HepG2 (cell line): Measurements from ENCODE around the gene KLKB1. TPM values are rescaled to one million over a fixed set of nuclear protein-coding genes. Genes with fewer than 3 reads are reported as not detected.
A peak's percentile ranks its signal among the peaks of the same experiment; 100 is the strongest.

Source experiments
- CBX2 ChIP-seq, 2 experiments: fragments of 200-600 bp in 1 of 2; sonication (generic); formaldehyde crosslinking in 1 of 2; IDR thresholded peaks; 2 replicates each; pipeline versions ENCODE4 v1.7.0 to v1.8.1; 2018 to 2022; ENCODE audit warnings: low read depth in 2 of 2, low read length in 1 of 2, mild to moderate bottlenecking in 1 of 2, missing genetic modification reagents in 1 of 2
- KDM5A ChIP-seq: fragments of 200-600 bp; sonication (generic); IDR thresholded peaks from 2 replicates; pipeline ENCODE4 v1.7.0; 2018; ENCODE audit warnings: antibody characterized with exemption, mild to moderate bottlenecking, low read length, borderline replicate concordance
- KDM6A ChIP-seq: IDR thresholded peaks from 2 replicates; pipeline ENCODE4 v1.6.1; 2016; ENCODE audit warnings: low read depth
- NPAS2 ChIP-seq: sonication (generic); formaldehyde crosslinking; IDR thresholded peaks from 2 replicates; pipeline ENCODE4 v1.8.0; 2022; ENCODE audit warnings: mild to moderate bottlenecking, missing genetic modification reagents, borderline replicate concordance
- NR2F6 ChIP-seq, 2 experiments: IDR thresholded peaks; 2 replicates each; pipeline ENCODE4 v1.6.1; 2016; ENCODE audit warnings: antibody characterized with exemption in 1 of 2, mild to moderate bottlenecking in 1 of 2
- POLR2A ChIP-seq, 2 experiments: IDR thresholded peaks; 2 replicates each; pipeline ENCODE4 v1.6.1; 2011; ENCODE audit warnings: low read depth in 2 of 2, low read length in 2 of 2, mild to moderate bottlenecking in 1 of 2, moderate library complexity in 1 of 2; ENCODE audit not compliant: insufficient read depth in 1 of 2
- RNF2 ChIP-seq: fragments of 450-650 bp; conservative IDR thresholded peaks from 2 replicates; pipeline ENCODE4 v1.6.1; 2016; ENCODE audit warnings: low read depth
- SAP130 ChIP-seq: IDR thresholded peaks from 2 replicates; pipeline ENCODE4 v1.6.1; 2016; ENCODE audit warnings: low read depth
- SRSF4 ChIP-seq: fragments of 200-400 bp; formaldehyde crosslinking; IDR thresholded peaks from one replicate; pipeline ENCODE4 v1.6.1; 2018; ENCODE audit warnings: mild to moderate bottlenecking, low read depth, low read length, moderate library complexity; ENCODE audit not compliant: poor library complexity, severe bottlenecking
- ZBTB3 ChIP-seq: sonication (generic); formaldehyde crosslinking; IDR thresholded peaks from 2 replicates; pipeline ENCODE4 v1.4.0; 2020; ENCODE audit warnings: low read depth, mild to moderate bottlenecking, moderate library complexity, missing genetic modification reagents, borderline replicate concordance
- ZNF124 ChIP-seq: sonication (generic); formaldehyde crosslinking; IDR thresholded peaks from 2 replicates; pipeline ENCODE4 v1.4.0; 2020; ENCODE audit warnings: missing genetic modification reagents
- ZNF230 ChIP-seq: sonication (generic); formaldehyde crosslinking; IDR thresholded peaks from 2 replicates; pipeline ENCODE4 v1.4.0; 2020; ENCODE audit warnings: mild to moderate bottlenecking, missing genetic modification reagents
- ZNF564 ChIP-seq: sonication (generic); formaldehyde crosslinking; IDR thresholded peaks from 2 replicates; pipeline ENCODE4 v1.8.1; 2023; ENCODE audit warnings: mild to moderate bottlenecking, missing genetic modification reagents
- ZNF629 ChIP-seq: sonication (generic); formaldehyde crosslinking; conservative IDR thresholded peaks from 2 replicates; pipeline ENCODE4 v1.5.0; 2020; ENCODE audit warnings: missing genetic modification reagents
- ZNF879 ChIP-seq: sonication (generic); formaldehyde crosslinking; IDR thresholded peaks from 2 replicates; pipeline ENCODE4 v1.8.1; 2023; ENCODE audit warnings: missing genetic modification reagents
- polyA plus RNA-seq, 8 experiments: library from polyadenylated mRNA; depleted of rRNA in 3 of 8; stranded (reverse) in 7 of 8; unstranded in 1 of 8; fragments of >200 nt; fragmentation: Illumina TruSeq in 4 of 8; extraction: Trizol in 4 of 8; gene quantifications; 2 replicates each; pipeline versions ENCODE4 v1.2.1 to v1.2.3, GENCODE V29; 2011 to 2016; ENCODE audit warnings: low read depth in 4 of 8, missing spikeins in 1 of 8, mixed read lengths in 1 of 8; ENCODE audit not compliant: insufficient read depth in 1 of 8
- total RNA-seq, 5 experiments: library from RNA; depleted of rRNA; stranded (reverse); fragments of >200 nt; fragmentation: Illumina TruSeq; extraction: Trizol; gene quantifications; 2 replicates each; pipeline ENCODE4 v1.2.3, GENCODE V29; 2016; ENCODE audit warnings: low read depth in 1 of 5
- TF ChIP-seq, protein P1 (sequence below): sonication (generic); formaldehyde crosslinking; IDR thresholded peaks from 2 replicates; pipeline ENCODE4; 2020; ENCODE audit warnings: missing genetic modification reagents, mild to moderate bottlenecking, borderline replicate concordance
- TF ChIP-seq, protein P2 (sequence below): sonication (generic); formaldehyde crosslinking; IDR thresholded peaks from 2 replicates; pipeline ENCODE4 v1.8.0; 2022; ENCODE audit warnings: missing genetic modification reagents, low read depth, mild to moderate bottlenecking, borderline replicate concordance
- TF ChIP-seq, protein P3 (sequence below): IDR thresholded peaks from 2 replicates; pipeline ENCODE4 v1.6.1; 2016; ENCODE audit warnings: missing compliant biosample characterization, missing genetic modification reagents, borderline replicate concordance
- TF ChIP-seq, protein P4 (sequence below): sonication (generic); formaldehyde crosslinking; IDR thresholded peaks from 2 replicates; pipeline ENCODE4 v1.4.0; 2020; ENCODE audit warnings: missing genetic modification reagents
- TF ChIP-seq, protein P5 (sequence below): sonication (generic); formaldehyde crosslinking; IDR thresholded peaks from 2 replicates; pipeline ENCODE4 v1.5.1; 2020; ENCODE audit warnings: missing genetic modification reagents, mild to moderate bottlenecking, borderline replicate concordance

KLKB1 gene
- total and polyA plus RNA-seq, 2 of the 13 experiments (the other 11 are each of a cell fraction or from before 2014, with no cell fraction given): 0.26 to 0.49 TPM

DNA sequence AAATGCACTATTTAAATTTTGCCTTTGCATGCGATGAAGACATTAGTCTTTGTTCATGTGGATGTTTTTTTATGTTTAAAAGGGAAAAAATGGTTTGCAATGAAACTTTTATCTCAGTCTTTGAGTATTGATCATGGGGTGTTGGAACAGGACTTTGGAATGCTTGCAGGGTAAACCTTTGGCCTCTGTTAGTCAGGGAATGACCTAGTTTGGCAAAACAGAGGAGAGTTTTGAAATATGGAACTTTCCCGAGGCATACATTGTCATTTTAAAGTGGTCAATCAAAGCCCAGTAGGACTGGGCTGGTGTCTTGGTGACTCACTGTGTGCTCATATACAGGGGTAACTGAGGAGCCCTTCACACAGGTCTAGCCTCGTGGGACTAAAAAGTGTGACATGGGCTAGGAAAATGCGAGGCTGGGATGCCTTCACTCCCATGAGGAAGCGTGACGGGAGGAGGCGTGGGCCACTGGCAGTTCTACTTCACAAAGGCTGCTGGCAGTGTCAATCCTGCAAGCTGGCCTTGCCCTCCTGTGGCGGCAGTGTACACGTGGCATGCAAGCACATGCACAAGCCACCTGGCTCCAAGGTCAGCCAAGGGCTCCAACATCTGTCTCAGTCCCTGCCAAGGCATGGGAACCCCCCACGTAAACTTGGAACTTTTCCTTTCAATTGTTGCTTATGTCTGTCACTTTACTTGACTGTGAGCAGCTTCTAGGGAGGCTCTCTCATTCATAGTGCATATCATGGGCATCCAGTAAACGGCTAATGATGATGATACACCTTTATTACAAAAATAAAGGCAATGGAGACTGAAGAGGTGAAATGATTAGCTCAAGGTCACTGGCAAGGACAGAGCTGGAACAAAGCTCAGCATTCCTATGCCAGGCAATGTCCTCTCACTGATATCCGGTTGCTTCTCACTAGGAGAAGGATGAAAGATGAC is 33.5 kb downstream of the KLKB1 start (continued):
- TF ChIP-seq, protein P1, sequence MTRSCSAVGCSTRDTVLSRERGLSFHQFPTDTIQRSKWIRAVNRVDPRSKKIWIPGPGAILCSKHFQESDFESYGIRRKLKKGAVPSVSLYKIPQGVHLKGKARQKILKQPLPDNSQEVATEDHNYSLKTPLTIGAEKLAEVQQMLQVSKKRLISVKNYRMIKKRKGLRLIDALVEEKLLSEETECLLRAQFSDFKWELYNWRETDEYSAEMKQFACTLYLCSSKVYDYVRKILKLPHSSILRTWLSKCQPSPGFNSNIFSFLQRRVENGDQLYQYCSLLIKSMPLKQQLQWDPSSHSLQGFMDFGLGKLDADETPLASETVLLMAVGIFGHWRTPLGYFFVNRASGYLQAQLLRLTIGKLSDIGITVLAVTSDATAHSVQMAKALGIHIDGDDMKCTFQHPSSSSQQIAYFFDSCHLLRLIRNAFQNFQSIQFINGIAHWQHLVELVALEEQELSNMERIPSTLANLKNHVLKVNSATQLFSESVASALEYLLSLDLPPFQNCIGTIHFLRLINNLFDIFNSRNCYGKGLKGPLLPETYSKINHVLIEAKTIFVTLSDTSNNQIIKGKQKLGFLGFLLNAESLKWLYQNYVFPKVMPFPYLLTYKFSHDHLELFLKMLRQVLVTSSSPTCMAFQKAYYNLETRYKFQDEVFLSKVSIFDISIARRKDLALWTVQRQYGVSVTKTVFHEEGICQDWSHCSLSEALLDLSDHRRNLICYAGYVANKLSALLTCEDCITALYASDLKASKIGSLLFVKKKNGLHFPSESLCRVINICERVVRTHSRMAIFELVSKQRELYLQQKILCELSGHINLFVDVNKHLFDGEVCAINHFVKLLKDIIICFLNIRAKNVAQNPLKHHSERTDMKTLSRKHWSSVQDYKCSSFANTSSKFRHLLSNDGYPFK (CRISPR knock-in tag): peak; percentile 62; the same call in 1 of the 2 replicates
- TF ChIP-seq, protein P2, sequence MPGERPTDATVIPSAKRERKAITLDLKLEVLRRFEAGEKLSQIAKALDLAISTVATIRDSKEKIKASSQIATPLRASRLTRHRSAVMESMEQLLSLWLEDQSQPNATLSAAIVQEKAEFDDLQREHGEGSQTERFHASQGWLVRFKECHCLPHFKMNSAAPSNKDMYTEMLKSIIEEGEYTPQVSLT (CRISPR knock-in tag): no peak; the same call in 1 of the 2 replicates
- peak; percentile 81; the same call in 1 of the 2 replicates for TF ChIP-seq NPAS2 (CRISPR knock-in tag)
- peak; percentile 13; the same call in 1 of the 2 replicates for TF ChIP-seq ZNF629 (CRISPR knock-in tag)
- TF ChIP-seq ZNF564: peak; percentile 27; the same call in 1 of the 2 replicates
- no peak for TF ChIP-seq KDM5A
- no peak for TF ChIP-seq ZNF879 (CRISPR knock-in tag)
- no peak for TF ChIP-seq ZNF124 (CRISPR knock-in tag)
- TF ChIP-seq NR2F6 (IDR thresholded peaks at IDR 0.05): peak; percentile 78
- TF ChIP-seq NR2F6 (CRISPR knock-in tag; IDR thresholded peaks at IDR 0.05): 0 out of 2 replicates have a peak, but pooled peaks have one; percentile 55
- peak; percentile 92 for TF ChIP-seq RNF2
- TF ChIP-seq, protein P3, sequence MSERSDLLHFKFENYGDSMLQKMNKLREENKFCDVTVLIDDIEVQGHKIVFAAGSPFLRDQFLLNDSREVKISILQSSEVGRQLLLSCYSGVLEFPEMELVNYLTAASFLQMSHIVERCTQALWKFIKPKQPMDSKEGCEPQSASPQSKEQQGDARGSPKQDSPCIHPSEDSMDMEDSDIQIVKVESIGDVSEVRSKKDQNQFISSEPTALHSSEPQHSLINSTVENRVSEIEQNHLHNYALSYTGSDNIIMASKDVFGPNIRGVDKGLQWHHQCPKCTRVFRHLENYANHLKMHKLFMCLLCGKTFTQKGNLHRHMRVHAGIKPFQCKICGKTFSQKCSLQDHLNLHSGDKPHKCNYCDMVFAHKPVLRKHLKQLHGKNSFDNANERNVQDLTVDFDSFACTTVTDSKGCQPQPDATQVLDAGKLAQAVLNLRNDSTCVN (CRISPR knock-in tag): peak; percentile 84; the same call in 1 of the 2 replicates
- peak; percentile 81 for TF ChIP-seq SAP130 (CRISPR knock-in tag)
- no peak; the same call in 1 of the 2 replicates for TF ChIP-seq ZNF230
- TF ChIP-seq, protein P4, sequence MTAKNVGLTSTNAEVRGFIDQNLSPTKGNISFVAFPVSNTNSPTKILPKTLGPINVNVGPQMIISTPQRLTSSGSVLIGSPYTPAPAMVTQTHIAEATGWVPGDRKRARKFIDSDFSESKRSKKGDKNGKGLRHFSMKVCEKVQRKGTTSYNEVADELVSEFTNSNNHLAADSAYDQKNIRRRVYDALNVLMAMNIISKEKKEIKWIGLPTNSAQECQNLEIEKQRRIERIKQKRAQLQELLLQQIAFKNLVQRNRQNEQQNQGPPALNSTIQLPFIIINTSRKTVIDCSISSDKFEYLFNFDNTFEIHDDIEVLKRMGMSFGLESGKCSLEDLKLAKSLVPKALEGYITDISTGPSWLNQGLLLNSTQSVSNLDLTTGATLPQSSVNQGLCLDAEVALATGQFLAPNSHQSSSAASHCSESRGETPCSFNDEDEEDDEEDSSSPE (CRISPR knock-in tag): peak; percentile 74
- TF ChIP-seq CBX2 (IDR thresholded peaks at IDR 0.05; ENCODE audit: low read depth, low read length): no peak
- TF ChIP-seq CBX2 (CRISPR knock-in tag; IDR thresholded peaks at IDR 0.05; ENCODE audit: low read depth): peak; percentile 44; the same call in 1 of the 2 replicates
- no peak for TF ChIP-seq SRSF4
- TF ChIP-seq, protein P5, sequence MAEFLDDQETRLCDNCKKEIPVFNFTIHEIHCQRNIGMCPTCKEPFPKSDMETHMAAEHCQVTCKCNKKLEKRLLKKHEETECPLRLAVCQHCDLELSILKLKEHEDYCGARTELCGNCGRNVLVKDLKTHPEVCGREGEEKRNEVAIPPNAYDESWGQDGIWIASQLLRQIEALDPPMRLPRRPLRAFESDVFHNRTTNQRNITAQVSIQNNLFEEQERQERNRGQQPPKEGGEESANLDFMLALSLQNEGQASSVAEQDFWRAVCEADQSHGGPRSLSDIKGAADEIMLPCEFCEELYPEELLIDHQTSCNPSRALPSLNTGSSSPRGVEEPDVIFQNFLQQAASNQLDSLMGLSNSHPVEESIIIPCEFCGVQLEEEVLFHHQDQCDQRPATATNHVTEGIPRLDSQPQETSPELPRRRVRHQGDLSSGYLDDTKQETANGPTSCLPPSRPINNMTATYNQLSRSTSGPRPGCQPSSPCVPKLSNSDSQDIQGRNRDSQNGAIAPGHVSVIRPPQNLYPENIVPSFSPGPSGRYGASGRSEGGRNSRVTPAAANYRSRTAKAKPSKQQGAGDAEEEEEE: no peak
- 0 out of 2 replicates have a peak, but pooled peaks have one; percentile 21 for TF ChIP-seq ZBTB3
- TF ChIP-seq POLR2A (IDR thresholded peaks at IDR 0.05; ENCODE audit: insufficient read depth in 1 of 2, low read depth in 2 of 2, low read length in 2 of 2): peak; percentile 38 to 47
- peak; percentile 79 for TF ChIP-seq KDM6A (CRISPR knock-in tag)
